ENCODE results near the gene METTL25.
A peak's percentile ranks its signal among the peaks of the same experiment; 100 is the strongest.

METTL25 gene

GRCh38 chr12:82525616-82526015 is 167.3 kb downstream of the METTL25 start:
- no peak for DNase-seq (ENCODE audit: low spot score)

GRCh38 chr12:82527165-82527780 is 168.9 kb downstream of the METTL25 start:
- peak; percentile 86 for DNase-seq (ENCODE audit: low spot score)
